ENCODE results near the gene MEPCE.
"Not testable (repeated sequence)": the region's sequence is repeated elsewhere in the genome, so short reads cannot be mapped to it uniquely, and the experiment has no call there.

MEPCE gene

DNA sequence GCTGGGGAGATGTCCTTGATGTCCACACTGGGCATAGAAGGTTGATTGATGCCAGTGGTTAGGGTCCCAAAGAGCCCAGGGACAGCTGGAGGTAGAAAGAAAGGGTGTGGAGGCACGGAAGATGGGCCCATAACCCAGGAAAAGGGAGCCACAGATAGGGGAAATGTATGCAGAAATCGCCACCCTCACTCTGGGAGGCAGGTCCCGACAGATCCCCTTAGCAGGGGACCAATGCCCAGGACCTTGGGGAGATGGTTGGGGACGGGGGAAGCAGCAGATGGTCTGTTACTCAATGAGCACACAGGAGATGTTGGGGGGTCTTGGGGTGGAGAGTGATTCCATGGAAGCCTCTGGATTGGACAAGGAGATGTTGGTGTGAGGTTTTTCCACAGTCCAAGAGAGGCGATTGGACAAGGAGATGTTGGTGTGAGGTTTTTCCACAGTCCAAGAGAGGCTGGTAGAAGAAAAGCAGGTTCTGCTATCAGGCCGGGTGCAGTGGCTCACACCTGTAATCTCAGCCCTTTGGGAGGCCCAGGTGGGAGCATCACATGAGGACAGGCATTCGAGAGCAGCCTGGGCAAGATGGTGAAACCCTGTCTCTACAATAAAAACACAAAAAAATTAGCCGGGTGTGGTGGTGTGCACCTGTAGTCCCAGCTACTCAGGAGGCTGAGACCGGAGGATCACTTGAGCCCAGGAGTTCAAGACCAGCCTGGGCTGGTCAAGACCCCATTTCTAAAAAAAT lies 13.6 kb downstream of the MEPCE start:
- no peak overlapping the region for H3K4me2 ChIP-seq
- no peaks in the 10 kb centered on the region for H3K36me3 ChIP-seq (ENCODE audit: insufficient read depth)
- no peaks in the 10 kb centered on the region for H3K79me2 ChIP-seq (ENCODE audit: insufficient read depth, low read depth)
- no peak for TF ChIP-seq CTCF (conservative IDR thresholded peaks at IDR 0.05; ENCODE audit: low read depth, low read length)
- no peaks in the 10 kb centered on the region for H4K20me1 ChIP-seq (ENCODE audit: insufficient read depth)
- no peak overlapping the region for H3K4me3 ChIP-seq (IDR thresholded peaks at IDR 0.05; ENCODE audit: insufficient read depth, low read depth, low read length)
- no peak overlapping the region for H2AFZ ChIP-seq (ENCODE audit: low read depth)
- no peaks in the 10 kb centered on the region for H3K4me1 ChIP-seq (ENCODE audit: low read depth, poor library complexity, severe bottlenecking)
- no peak overlapping the region for H3K27ac ChIP-seq
- H3K9ac ChIP-seq, result no peak overlapping the region
- no peaks in the 10 kb centered on the region for H3K27me3 ChIP-seq (ENCODE audit: insufficient read depth, low read depth)

DNA sequence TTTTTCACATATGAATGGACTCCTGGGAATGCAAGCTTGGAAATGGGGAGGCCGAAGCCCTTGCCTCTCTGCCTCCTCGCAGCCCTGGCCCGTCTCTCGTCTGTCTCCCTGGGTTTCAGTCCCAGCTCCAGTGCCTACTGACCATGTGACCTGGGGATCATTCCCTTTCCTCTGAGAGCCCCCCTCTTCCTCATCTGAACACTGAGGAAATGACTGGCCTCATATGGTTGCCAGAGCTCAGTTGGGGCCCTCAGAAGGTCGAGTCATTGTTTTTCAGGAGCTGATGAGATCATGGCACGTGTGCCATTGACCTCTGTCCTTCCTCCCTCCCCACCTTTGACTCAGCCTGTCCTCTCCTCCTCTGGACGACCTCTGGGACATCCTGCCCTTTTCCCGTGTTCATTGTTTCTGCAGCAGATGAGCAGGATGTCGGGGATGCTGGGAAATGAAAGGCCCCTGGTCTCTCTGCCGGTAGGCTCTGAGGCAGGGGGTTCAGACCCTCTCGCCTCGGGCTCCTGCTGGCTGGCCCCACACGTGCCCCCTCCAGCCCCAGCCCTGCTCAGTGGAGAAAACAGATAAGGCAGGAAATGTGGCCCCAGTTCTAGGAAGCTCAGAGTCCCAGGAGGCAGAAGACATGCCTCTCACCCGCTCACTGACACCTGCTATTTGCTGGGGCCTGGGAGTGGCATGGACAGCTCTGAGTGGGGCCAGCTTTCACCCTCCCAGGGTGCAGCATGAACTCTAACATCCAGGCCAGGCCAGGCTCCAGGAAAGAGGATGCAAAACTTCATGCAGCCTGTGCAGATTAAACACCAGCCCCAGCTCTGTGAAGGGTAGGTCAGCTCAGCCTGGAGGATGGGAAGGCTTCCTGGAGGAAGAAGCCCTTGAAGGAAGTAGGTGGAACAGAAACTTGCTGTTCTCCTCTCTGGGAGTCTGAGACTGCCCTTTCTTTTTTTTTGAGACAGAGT lies 15.0 kb downstream of the MEPCE start:
- no peak for TF ChIP-seq CTCF (conservative IDR thresholded peaks at IDR 0.05; ENCODE audit: low read depth, low read length)
- Histone ChIP-seq H3K79me2 (ENCODE audit: insufficient read depth, low read depth) (no peaks in the 10 kb centered on the region), H3K27ac (no peak overlapping the region), H3K27me3 (ENCODE audit: insufficient read depth, low read depth) (no peaks in the 10 kb centered on the region), H3K4me3 (IDR thresholded peaks at IDR 0.05; ENCODE audit: insufficient read depth, low read depth, low read length) (no peak overlapping the region), H3K4me1 (ENCODE audit: low read depth, poor library complexity, severe bottlenecking) (no peaks in the 10 kb centered on the region), H3K9ac (no peak overlapping the region), H4K20me1 (ENCODE audit: insufficient read depth) (no peaks in the 10 kb centered on the region), H2AFZ (ENCODE audit: low read depth) (no peak overlapping the region), H3K4me2 (no peak overlapping the region), H3K36me3 (ENCODE audit: insufficient read depth) (no peaks in the 10 kb centered on the region)

GRCh38 chr7:100446040-100446439 lies 16.4 kb downstream of the MEPCE start:
- Histone ChIP-seq H3K9ac (no peak overlapping the region), H4K20me1 (ENCODE audit: insufficient read depth) (no peaks in the 10 kb centered on the region), H3K4me3 (IDR thresholded peaks at IDR 0.05; ENCODE audit: insufficient read depth, low read depth, low read length) (no peak overlapping the region), H3K4me2 (no peak overlapping the region), H3K36me3 (ENCODE audit: insufficient read depth) (no peaks in the 10 kb centered on the region), H3K4me1 (ENCODE audit: low read depth, poor library complexity, severe bottlenecking) (peaks cover 4% of the 10 kb centered on the region), H3K27ac (no peak overlapping the region), H3K27me3 (ENCODE audit: insufficient read depth, low read depth) (no peaks in the 10 kb centered on the region), H2AFZ (ENCODE audit: low read depth) (no peak overlapping the region), H3K79me2 (ENCODE audit: insufficient read depth, low read depth) (no peaks in the 10 kb centered on the region)
- no peak for TF ChIP-seq CTCF (conservative IDR thresholded peaks at IDR 0.05; ENCODE audit: low read depth, low read length)

- H3K27ac ChIP-seq; H3K4me3 ChIP-seq (IDR thresholded peaks at IDR 0.05; ENCODE audit: insufficient read depth, low read depth, low read length); H3K4me2 ChIP-seq; H2AFZ ChIP-seq (ENCODE audit: low read depth); H3K4me1 ChIP-seq (ENCODE audit: low read depth, poor library complexity, severe bottlenecking); H3K27me3 ChIP-seq (ENCODE audit: insufficient read depth, low read depth); H3K79me2 ChIP-seq (ENCODE audit: insufficient read depth, low read depth); H3K9ac ChIP-seq; H3K36me3 ChIP-seq (ENCODE audit: insufficient read depth); H4K20me1 ChIP-seq (ENCODE audit: insufficient read depth): not testable (repeated sequence)
Measured at GRCh38 chr7:100447363-100447762, 17.7 kb downstream of the MEPCE start.
